ENCODE data around the gene TMEM217.

TMEM217 gene

GRCh38 chr6:37168811-37169495 is 89.0 kb downstream of the TMEM217 start:
- H3K27me3 Mint-ChIP-seq = no peaks in the 10 kb centered on the region
- peak overlapping the region; percentile 87 for H3K4me3 Mint-ChIP-seq
- peak overlapping the region; percentile 95 for H3K27ac Mint-ChIP-seq
- no peaks in the 10 kb centered on the region for H3K9me3 Mint-ChIP-seq
- H3K4me1 Mint-ChIP-seq (ENCODE audit: low read depth) = peaks cover 34% of the 10 kb centered on the region
- peaks cover 30% of the 10 kb centered on the region for H3K36me3 Mint-ChIP-seq (ENCODE audit: low read depth)

- H3K36me3 Mint-ChIP-seq (ENCODE audit: low read depth) = peaks cover 23% of the 10 kb centered on the region
- H3K9me3 Mint-ChIP-seq = no peaks in the 10 kb centered on the region
- H3K4me1 Mint-ChIP-seq (ENCODE audit: low read depth) = peaks cover 27% of the 10 kb centered on the region
- peak overlapping the region; percentile 16 for H3K27ac Mint-ChIP-seq
- H3K4me3 Mint-ChIP-seq = peak overlapping the region; percentile 87
- no peaks in the 10 kb centered on the region for H3K27me3 Mint-ChIP-seq
Measured at GRCh38 chr6:37168163-37168758, 89.7 kb downstream of the TMEM217 start.

- H3K36me3 Mint-ChIP-seq (ENCODE audit: low read depth) = no peaks in the 10 kb centered on the region
- H3K4me1 Mint-ChIP-seq (ENCODE audit: low read depth) = peaks cover 10% of the 10 kb centered on the region
- no peak overlapping the region for H3K27ac Mint-ChIP-seq
- H3K4me3 Mint-ChIP-seq = no peak overlapping the region
- H3K9me3 Mint-ChIP-seq = no peaks in the 10 kb centered on the region
- no peaks in the 10 kb centered on the region for H3K27me3 Mint-ChIP-seq
Measured at GRCh38 chr6:37162740-37163139, 95.2 kb downstream of the TMEM217 start.

All from stimulated activated naive CD8-positive, alpha-beta T cell treated with anti-CD3 and anti-CD28 coated beads, Interleukin-15, Interleukin-2, amounts not matched to agents 100 ng/mL and 50 ng/mL, for 24 hours (primary cell).